GM21381 (cell line): ENCODE measurements around the gene AXIN2.
A peak's percentile ranks its signal among the peaks of the same experiment; 100 is the strongest.

Experiments used
- ATAC-seq: cut with Tn5 transposase; IDR thresholded peaks from one replicate; pipeline ENCODE4 v1.9.1; 2021; ENCODE audit warnings: mild to moderate bottlenecking, moderate library complexity; ENCODE audit not compliant: unreplicated experiment

AXIN2 gene

DNA sequence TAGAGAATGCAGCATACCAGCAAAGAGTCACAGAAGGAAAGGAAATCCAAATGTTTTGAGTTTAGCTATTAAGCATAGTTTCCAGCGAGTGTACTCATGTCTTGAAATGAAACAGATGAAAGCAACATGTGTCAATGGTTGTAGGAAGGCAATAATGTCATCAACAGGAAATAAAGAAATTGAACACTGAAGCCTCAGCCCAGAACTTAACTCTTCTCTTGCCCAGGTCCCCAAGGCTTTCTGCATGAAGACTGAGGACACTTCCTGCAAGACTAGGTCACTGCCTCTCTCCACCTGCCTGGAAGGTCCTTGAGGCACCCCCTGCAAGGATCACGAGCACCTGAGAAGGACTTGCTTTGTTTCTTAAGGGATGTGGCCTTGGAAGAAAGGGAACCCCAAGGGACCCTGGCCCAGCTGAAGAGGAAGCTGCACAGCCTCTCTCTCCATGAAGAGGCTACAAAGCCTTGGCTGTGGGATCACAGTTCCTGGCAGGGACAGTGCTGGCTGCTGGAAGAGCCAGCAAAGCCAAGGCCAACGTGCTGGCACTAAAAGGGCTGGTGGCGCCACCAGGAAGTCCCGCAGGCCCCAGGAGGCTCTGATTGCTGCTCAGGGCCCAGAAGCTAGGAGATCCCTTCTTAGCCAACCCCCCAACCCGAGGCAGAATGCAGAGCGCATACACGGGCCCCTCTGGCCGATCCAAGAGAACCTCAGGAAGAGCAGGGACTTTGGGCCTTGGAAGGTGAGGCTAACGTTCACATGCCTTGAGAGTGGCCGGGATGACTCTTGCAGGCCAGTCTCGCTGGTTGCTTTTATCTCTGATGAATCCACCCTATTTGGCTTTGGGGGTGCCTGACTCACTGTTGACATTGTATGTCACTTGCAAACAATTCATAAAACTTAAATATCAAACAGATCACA is 23.4 kb upstream of the AXIN2 start:
- ATAC-seq, result no peak

DNA sequence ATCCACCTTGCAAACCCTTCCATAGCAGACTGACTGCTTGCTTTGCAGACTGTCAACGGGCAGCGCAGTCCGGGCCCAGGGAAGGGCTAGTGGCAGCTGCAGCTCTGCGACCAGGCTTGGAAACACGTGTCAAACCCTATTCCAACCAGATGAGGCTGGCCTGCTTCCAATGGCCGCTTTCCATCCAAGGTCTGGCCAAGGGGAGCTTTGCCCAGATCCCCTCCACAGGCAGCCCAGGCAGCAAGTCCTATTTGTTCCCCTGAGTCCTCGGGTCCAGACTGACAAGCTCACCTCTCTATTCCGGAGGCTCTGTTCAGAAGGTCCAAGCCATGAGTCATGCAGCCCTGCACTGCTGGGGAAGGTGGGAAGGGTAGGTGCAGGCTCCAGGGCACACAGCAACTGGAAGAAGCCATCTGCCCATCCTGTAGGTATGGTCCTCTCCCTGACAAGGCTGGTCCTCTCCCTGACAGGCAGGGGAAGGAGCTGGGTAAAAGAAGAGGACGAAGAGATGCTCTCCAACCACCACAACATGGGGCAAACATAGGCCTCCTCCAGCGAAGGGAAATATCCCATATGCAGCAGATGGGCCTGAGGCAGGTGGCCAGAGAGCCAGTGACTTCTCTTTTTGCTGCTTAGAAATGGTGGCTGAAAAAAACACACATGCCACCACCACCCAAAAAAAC is 22.6 kb upstream of the AXIN2 start:
- no peak for ATAC-seq

DNA sequence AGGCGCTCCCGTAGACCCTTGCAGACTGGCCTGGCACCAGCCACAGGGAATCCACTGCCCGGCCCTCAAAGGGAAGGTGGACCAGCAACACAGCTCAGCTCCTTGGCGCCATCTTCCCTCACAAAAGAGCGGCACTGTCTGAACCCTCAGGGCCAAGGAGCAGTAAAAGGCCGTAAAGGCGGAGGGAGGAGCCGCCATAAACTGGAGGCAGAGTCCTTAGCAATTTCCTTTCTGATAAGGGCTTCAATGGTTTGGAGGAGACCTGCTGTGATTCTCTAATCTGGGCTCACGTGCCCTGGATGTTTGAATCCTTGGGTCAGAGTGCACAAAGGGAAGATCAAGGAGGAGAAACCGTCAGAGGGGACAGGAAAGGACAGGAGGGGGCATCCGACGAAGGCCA is 15.5 kb upstream of the AXIN2 start:
- no peak for ATAC-seq

DNA sequence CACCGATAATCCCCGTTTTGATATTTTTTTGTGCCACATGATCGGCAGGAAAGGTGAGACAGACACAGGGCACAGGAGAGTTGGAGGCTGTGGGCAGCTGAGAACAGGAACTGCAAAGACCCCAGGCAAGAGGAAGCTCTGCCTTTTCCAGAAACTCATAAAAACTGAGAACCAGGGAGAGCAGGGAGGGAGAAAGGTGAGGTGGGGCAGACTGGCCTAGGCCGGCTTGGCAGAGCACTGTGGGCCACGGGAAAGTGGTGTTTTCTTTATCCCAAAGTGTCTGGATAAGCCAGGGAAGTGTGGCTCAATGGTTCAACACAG is 11.8 kb upstream of the AXIN2 start:
- no peak for ATAC-seq

DNA sequence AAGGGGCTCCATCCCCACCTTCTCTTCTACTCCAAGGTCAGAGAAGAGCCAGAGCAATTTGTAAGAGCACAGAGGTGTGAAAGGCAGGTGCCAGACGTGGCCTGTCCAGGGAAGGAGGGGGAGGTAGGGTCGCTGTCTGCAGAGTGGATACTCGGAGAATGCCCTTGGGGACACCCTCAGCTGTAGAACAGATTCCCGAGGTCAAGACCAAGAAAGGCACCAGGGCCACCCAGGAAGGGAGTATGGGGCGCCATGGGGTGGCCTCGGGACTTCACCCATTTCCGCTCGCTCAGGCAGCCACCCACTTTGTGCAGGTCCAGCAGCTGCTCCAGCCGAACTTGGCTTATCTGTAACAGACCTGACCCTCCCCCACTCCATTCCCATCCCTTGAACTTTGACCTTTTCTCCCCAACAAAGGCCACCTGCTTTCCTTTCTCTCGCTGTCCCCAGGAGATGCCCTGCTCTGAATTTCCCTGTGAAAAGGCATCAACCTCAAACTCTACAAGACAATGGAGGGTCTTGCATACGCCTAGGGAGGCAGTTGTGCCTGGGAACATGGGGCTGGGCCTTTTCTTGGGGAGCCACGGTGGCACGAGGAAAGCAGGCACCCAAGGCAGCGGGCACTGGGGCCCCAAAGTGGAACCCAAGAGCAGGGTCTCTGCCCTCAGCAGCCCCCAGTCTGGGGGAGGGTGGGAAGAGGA is 11.3 kb upstream of the AXIN2 start:
- ATAC-seq, result no peak

DNA sequence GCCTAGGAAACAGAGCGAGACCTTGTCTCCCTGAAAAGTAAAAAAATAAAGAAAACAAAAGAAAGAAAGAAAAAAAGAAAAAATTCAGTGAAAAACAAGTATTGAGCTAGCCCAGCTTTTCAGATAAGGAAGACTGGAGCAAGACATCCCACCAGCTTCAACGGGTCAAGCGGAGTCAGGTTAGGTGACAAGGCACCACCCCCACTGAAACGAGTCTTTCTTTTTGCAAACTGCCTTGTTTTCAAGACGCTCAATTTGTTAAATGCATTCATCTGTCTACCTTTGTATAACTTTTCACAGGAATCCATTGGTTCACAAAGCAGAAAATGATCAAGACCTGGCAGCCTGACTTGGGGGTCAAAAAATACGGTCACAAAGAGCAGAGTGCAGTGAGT is 10.7 kb upstream of the AXIN2 start:
- no peak for ATAC-seq

DNA sequence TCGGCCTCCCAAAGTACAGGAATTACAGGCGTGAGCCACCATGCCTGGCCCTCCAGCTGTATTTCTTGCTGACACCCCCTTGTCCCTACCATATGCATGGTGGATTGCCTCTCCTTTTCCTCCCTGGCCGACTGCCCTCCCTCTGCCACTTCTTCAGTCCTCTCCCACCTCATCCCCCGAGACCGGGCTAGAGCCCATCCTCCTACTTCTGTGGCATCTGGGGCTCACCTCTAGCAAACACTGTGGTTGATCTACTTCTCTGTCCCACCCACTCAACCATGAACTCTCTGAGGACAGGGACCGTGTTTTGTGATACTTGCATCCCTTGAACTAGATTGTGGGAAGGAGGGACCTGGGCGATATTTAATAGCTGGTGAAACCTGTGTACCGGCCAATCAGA is 7.5 kb upstream of the AXIN2 start:
- no peak for ATAC-seq

DNA sequence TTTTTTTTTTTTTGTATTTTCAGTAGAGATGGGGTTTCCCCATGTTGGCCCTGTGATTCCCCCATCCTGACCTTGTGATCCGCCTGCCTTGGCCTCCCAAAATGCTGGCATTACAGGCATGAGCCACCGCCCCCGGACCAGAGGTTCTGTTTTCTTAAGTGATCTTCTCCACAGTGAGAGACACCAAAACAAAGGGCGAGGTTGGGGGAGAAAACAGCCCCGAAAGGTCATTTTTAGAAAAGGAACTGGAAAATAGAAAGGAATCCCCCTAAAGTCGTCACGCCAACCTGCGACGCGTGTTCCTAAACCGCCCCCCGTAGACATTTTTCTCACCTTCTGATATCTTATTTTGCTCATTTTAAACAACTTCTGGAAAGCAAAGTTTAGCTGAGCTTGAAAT is 6.1 kb upstream of the AXIN2 start:
- ATAC-seq, result no peak

DNA sequence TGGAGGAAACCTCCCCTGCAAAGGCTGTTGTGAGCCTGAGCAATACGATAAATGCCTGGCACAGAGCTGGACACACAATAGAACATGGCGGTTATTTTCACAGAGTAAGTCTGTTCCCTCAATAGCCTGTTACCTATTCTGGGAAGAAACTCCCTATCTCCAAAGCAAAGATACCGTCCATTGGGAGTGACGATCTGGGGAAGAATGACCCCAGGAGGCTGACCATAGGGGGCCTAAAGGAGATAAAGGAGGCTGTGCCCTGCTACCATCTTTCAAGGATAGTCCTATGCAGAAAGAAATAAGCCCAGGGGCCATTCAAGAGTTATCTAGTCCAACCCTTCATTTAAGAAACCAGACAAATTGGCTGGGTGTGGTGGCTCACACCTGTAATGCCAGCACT is 4.1 kb upstream of the AXIN2 start:
- ATAC-seq, result no peak

DNA sequence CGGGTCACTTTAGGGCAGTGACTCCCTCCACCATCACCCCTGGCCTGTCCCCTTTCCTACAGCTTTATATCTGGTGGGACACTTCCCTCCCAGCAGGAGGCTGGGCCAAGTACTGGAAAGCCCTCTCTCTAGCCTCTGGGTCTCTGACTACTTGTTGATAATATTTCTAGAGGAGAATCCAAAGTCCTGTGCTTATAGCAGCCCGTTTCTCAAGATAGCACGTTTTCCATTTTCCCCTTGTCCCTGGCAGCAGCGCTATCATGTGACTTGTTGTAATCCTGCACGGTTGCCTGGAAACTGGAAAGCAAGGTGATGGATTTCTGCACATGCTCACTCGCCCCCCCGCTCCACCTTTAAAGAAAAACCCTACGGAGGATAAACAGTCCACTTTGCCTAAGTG is 3.3 kb upstream of the AXIN2 start:
- ATAC-seq, result no peak

DNA sequence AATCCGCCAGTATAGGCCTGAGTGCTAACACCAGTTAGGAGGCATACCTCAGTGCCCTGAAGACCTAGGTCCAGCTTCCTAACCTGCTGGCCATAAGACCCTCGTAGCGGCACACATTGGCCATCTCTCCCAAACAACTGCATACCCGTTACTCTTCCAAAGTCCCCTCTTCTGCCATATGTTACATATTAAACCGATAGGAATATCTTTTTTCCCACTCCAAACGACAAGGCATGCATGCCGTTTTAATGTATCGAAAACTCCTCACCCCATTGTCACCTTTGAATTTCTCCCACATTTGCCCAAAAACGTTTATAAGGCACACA is 721 bp upstream of the AXIN2 start:
- ATAC-seq, result no peak

DNA sequence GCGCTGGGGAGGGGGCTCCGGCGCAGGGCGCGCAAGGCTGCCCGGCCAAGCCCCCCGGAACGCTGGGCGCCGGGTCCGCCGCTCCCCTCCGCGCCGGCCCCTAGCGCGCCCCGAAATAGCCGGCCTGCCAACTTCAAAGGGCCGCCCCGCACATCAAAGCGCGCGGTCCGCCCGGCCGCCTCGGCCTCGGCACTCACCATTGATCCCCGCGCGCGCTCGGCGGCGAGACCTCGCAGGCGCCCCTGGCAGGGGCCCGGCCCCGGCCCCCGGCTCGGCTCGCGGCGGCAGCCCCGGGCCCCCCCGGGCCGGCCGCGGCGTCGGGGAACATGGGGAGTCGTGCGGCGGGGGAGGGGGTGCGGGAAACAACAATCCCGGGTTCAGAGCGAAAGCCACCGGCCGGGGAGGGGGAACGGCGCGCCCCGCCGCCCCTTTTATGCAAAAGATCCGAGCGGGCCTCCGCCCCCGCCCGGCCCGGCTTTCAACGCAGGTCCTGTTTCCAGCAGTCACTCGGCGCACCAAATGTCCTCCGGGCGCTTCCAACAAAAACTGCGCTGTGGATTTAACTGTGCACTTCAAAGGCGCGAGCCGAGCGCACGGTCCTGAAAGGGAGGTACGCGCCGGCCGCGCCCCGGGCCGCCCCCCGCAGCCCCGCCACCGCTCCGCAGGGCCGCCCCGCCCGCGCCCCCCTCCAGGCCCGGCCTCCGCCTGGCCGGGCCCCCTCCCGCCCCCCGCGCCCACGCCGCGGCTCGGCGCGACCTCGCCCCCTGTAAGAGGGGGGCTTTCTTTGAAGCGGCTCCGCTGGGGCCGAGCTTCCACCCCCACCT is 608 bp downstream of the AXIN2 start:
- peak; percentile 38 for ATAC-seq

DNA sequence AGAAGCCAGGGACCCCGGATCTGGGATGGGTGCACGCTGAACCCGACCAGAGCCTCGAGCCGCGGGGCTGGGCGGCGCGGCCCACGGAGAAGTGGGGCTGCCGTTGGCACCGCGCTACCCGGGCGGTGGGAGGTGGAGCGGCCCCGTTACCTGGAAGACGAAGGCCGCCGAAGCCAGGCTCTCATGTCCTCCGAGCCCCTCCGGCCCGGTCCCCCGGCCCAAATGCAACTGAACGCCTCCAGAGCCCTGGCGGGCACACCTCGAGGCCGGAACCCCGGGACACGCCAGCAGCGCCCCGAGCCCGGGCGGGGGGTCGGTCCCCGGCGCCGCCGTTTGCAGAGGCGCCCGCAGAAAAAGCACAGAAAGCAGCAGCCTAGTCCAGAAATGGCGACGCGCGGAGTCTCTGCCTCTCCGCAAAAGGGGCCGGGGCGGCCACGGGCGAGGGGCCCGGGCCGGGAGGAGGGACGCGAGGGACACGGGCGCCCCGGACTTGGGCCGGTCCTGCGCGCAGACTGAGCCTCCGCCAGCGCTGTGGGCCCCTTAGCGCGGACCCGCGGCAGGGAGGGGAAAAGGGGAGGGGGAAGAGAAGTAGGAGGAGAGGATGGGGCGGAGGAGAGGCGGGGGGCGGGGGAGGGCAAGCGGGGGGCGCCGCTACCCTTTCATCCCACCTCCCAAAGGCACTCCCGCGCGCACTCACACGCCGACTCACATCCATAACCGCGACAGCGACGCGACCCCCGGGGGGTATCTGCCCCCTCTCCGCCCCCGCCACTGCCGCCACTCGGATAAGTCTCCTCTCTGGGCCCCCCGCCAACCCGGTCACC is 1.4 kb downstream of the AXIN2 start:
- ATAC-seq, result no peak

DNA sequence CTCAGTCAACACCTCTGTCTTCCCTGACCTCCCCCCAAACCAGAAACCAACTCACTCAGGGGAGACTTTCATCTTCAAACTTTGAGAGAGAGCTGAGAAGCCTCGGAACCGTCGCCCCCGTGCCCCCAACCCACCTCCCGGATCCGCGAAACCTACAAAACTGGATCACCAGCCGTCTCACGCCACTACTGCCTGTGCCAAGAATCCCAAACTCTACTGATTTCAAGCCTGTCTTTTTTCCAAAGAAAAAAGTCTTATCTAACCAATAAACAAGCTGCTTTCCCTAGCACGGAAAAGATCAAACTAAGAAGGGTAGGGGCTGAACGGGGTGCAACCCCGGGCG is 2.0 kb downstream of the AXIN2 start:
- no peak for ATAC-seq

DNA sequence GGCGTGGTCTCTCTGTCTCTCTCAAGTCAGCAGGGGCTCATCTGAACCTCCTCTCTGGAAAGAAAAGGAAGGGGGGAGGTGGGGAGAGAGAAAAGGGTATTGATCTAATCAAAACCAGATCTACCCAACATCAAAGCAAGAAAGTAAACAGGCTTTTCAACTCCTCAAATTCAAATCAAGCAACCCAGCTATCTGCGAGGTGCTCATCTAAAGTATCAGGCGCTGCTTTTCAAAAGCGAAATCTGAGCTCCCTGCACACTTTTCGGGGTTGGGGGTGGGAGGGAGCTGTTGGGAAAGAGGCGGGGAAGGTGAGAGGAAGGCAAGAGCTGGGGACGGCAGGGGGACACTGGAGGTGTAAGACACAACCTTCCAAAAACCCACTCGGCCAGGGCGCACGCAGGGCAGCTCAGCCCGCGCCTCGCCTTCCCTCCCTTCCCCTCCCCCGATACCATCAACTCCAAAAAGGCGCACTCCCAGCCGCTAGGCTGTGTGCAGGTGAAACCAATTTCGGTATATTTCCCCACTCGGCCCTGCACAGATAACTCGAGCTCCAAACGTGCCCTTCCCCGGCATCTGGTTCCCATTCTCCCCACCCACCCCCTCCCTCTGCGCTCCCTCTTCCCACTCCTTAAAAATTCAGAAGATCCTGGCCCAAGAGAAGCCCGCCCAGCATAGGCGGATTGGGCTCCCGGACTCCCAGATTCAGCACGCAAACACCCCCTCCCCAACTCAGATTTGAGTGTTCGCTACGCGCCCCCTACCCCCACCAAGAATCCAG is 2.6 kb downstream of the AXIN2 start:
- ATAC-seq, result no peak

DNA sequence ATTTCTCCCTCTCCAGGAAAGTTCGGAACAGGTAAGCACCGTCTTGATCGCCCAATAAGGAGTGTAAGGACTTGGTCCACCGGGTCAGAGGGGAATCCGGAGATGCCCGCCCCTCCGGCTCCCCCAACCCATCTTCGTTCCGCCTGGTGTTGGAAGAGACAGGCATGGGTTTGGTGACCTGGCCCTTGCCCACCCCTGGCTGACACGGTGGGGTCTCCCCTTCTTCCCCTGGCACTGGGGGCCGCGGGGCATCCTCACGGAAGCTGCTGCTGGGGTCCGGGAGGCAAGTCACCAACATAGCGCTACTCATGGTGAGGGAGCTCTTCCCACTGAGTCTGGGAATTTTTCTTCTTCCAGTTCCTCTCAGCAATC is 3.2 kb downstream of the AXIN2 start:
- ATAC-seq, result no peak

DNA sequence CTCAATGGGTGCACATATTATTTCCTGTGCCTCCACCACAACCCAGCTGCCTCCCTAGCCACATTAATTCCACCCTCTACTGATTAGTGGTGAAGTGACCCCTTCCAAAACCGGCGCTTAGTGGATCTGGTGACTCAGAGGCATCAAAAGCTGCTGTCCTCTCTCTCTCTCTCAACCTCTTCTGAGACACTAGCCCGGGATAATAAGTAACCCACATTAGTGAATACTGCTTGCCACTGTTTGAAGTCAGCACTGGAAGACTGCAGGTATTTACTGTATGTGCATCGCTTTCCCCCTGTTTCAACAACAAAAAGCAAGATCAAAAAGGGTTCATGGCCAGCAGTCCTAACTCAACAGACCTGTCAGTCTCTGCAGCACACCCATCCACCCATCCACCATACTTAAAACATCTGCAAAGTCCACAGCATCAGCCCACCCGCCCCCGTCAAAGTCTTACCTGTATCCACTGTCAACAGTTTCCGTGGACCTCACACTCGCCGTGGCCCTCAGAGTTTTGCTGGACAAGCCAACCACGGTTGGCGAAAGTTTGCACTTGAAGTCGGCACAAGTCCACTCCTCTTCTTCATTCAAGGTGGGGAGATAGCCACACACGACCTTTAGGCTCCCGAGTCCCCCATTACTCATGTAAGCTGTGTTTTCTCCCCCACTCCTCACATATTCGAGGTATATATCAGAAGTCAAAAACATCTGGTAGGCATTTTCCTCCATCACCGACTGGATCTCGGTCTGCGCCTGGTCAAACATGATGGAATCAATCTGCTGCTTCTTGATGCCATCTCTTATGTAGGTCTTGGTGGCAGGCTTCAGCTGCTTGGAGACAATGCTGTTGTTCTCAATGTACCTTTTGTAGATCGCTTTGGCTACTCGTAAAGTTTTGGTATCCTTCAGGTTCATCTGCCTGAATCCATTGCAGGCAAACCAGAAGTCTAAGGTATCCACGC is 3.8 kb downstream of the AXIN2 start:
- no peak for ATAC-seq

DNA sequence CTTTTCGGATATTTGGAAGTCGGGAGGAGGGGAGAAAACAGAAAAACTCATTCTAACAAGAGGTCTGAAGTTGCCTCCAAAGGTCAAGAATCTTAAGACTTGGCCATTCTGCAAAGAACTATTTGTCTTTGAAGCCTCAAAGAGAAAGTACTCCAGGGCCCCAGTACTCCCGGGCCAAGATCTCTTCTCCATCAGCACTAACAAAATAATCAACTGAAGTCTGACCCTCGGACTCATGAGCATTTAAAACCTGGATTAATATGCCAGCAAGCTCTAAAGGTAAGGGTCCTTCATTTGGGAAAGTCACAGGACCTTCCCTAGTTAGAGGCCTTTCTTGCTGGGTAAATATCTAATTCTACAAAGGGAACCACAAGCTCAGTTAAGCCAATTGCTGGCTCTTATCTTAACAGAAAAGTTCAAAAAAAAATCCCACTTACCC is 4.5 kb downstream of the AXIN2 start:
- no peak for ATAC-seq
